Measurements from ENCODE around the gene FNIP1. TPM values are rescaled to one million over a fixed set of nuclear protein-coding genes. Genes with fewer than 3 reads are reported as not detected.
"Not testable (repeated sequence)": the region's sequence is repeated elsewhere in the genome, so short reads cannot be mapped to it uniquely, and the experiment has no call there.

Gene FNIP1
- total and polyA plus RNA-seq, 2 donors from 2014 or later = 2.9 to 31.1 TPM

GRCh38 chr5:131783357-131783756 is 13.5 kb downstream of the FNIP1 start:
- no peaks in the 10 kb centered on the region for H3K9me3 ChIP-seq (ENCODE audit: control insufficient read depth in 2 of 3, insufficient read depth in 1 of 3, low read length in 3 of 3)
- H3K9ac ChIP-seq (ENCODE audit: low read length in 3 of 3) = no peak overlapping the region
- H3K36me3 ChIP-seq (ENCODE audit: control insufficient read depth in 2 of 3, insufficient read depth in 3 of 3, low read length in 3 of 3) = no peaks in the 10 kb centered on the region
- no peaks in the 10 kb centered on the region for H3K27me3 ChIP-seq (ENCODE audit: control insufficient read depth, insufficient read depth, low read length)
- TF ChIP-seq CTCF (IDR thresholded peaks at IDR 0.05; ENCODE audit: borderline replicate concordance, extremely low read depth, insufficient read depth) = no peak
- no peak overlapping the region for H3K4me3 ChIP-seq (ENCODE audit: low read length in 3 of 3)
- DNase-seq (no peak), FAIRE-seq (no peak)
- intact Hi-C loops (cut with DNase I) = no loop called here
- peaks cover 0 to 10% (median 0%) of the 10 kb centered on the region in 3 donors for H3K4me1 ChIP-seq (ENCODE audit: control insufficient read depth in 2 of 3, insufficient read depth in 2 of 3, low read depth in 1 of 3, low read length in 3 of 3)
- H3K27ac ChIP-seq (ENCODE audit: low read depth in 2 of 2, low read length in 2 of 2) = no peak overlapping the region

- no peaks in the 10 kb centered on the region for H3K27me3 ChIP-seq (ENCODE audit: control insufficient read depth, insufficient read depth, low read length)
- intact Hi-C loops (cut with DNase I) = no loop called here
- FAIRE-seq (no peak), DNase-seq (no peak)
- TF ChIP-seq CTCF (IDR thresholded peaks at IDR 0.05; ENCODE audit: borderline replicate concordance, extremely low read depth, insufficient read depth) = no peak
- no peaks in the 10 kb centered on the region for H3K36me3 ChIP-seq (ENCODE audit: control insufficient read depth in 2 of 3, insufficient read depth in 3 of 3, low read length in 3 of 3)
- H3K9ac ChIP-seq (ENCODE audit: low read length in 3 of 3) = no peak overlapping the region
- peaks cover 0 to 8% (median 0%) of the 10 kb centered on the region in 3 donors for H3K4me1 ChIP-seq (ENCODE audit: control insufficient read depth in 2 of 3, insufficient read depth in 2 of 3, low read depth in 1 of 3, low read length in 3 of 3)
- no peaks in the 10 kb centered on the region for H3K9me3 ChIP-seq (ENCODE audit: control insufficient read depth in 2 of 3, insufficient read depth in 1 of 3, low read length in 3 of 3)
- no peak overlapping the region for H3K4me3 ChIP-seq (ENCODE audit: low read length in 3 of 3)
- no peak overlapping the region for H3K27ac ChIP-seq (ENCODE audit: low read depth in 2 of 2, low read length in 2 of 2)
These were observed 14.1 kb downstream of the FNIP1 start for GRCh38 chr5:131782717-131783116.

DNA sequence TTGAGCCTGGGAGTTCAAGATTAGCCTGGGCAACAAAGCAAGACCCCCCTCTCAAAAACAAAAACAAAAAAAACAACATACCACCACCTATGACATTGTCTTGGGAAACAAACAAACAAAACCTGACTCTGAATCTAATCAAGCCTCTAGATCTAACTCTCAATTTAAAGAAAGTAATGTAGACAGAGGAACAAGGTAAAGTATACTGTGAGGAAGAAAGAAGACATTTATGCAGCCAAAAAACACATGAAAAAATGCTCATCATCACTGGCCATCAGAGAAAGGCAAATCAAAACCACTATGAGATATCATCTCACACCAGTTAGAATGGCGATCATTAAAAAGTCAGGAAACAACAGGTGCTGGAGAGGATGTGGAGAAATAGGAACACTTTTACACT is 18.7 kb downstream of the FNIP1 start:
- H3K36me3 ChIP-seq (ENCODE audit: control insufficient read depth in 2 of 3, insufficient read depth in 3 of 3, low read length in 3 of 3); H3K9me3 ChIP-seq (ENCODE audit: control insufficient read depth in 2 of 3, insufficient read depth in 1 of 3, low read length in 3 of 3); H3K4me1 ChIP-seq (ENCODE audit: control insufficient read depth in 2 of 3, insufficient read depth in 2 of 3, low read depth in 1 of 3, low read length in 3 of 3); H3K9ac ChIP-seq (ENCODE audit: low read length in 3 of 3); FAIRE-seq; H3K4me3 ChIP-seq (ENCODE audit: low read length in 3 of 3); DNase-seq; intact Hi-C loops (cut with DNase I); H3K27me3 ChIP-seq (ENCODE audit: control insufficient read depth, insufficient read depth, low read length); H3K27ac ChIP-seq (ENCODE audit: low read depth in 2 of 2, low read length in 2 of 2): not testable (repeated sequence)

GRCh38 chr5:131776450-131776849 is 20.4 kb downstream of the FNIP1 start:
- Histone ChIP-seq H3K9me3 (ENCODE audit: control insufficient read depth in 2 of 3, insufficient read depth in 1 of 3, low read length in 3 of 3) (no peaks in the 10 kb centered on the region), H3K27ac (ENCODE audit: low read depth in 2 of 2, low read length in 2 of 2) (no peak overlapping the region), H3K36me3 (ENCODE audit: control insufficient read depth in 2 of 3, insufficient read depth in 3 of 3, low read length in 3 of 3) (no peaks in the 10 kb centered on the region), H3K27me3 (ENCODE audit: control insufficient read depth, insufficient read depth, low read length) (no peaks in the 10 kb centered on the region), H3K4me3 (ENCODE audit: low read length in 3 of 3) (no peak overlapping the region), H3K9ac (ENCODE audit: low read length in 3 of 3) (no peak overlapping the region), H3K4me1 (ENCODE audit: control insufficient read depth in 2 of 3, insufficient read depth in 2 of 3, low read depth in 1 of 3, low read length in 3 of 3) (no peaks in the 10 kb centered on the region)
- no peak for TF ChIP-seq CTCF (IDR thresholded peaks at IDR 0.05; ENCODE audit: borderline replicate concordance, extremely low read depth, insufficient read depth)
- DNase-seq = no peak
- intact Hi-C loops (cut with DNase I) = no loop called here
- FAIRE-seq = no peak
